Calu3 (cell line): ENCODE measurements around the gene TBC1D10B. TPM values are rescaled to one million over a fixed set of nuclear protein-coding genes. Genes with fewer than 3 reads are reported as not detected.

ENCODE experiments used
- BruUV-seq: library from RNA; stranded (reverse); fragments of 400-500 nt; replicated peaks from 2 replicates; lab custom pipeline; 2021; lab: Mats Ljungman, UMichigan
- CTCF ChIA-PET: fragments of 300-600 bp; sonication (Branson Sonifier 250); formaldehyde crosslinking; loops from one replicate; lab custom pipeline; 2022; ENCODE audit warnings: antibody characterized with exemption; lab: Charles Lee
- DNase-seq: peaks from one replicate; pipeline ENCODE4 v3.0.0; 2022
- H3K27ac Mint-ChIP-seq: one replicate; pipeline ENCODE4 v1.8.0; 2022; ENCODE audit warnings: mixed read lengths; ENCODE audit not compliant: unreplicated experiment
- H3K27me3 Mint-ChIP-seq: one replicate; pipeline ENCODE4 v1.8.0; 2022; ENCODE audit warnings: mixed read lengths; ENCODE audit not compliant: unreplicated experiment
- H3K36me3 Mint-ChIP-seq: one replicate; pipeline ENCODE4 v1.8.0; 2022; ENCODE audit warnings: mild to moderate bottlenecking, moderate library complexity, mixed read lengths; ENCODE audit not compliant: insufficient read depth, unreplicated experiment
- H3K4me1 Mint-ChIP-seq: one replicate; pipeline ENCODE4 v1.8.0; 2022; ENCODE audit warnings: mild to moderate bottlenecking, low read depth, mixed read lengths; ENCODE audit not compliant: unreplicated experiment
- H3K4me3 Mint-ChIP-seq: one replicate; pipeline ENCODE4 v1.8.0; 2022; ENCODE audit warnings: mild to moderate bottlenecking, low read depth, moderate library complexity, mixed read lengths; ENCODE audit not compliant: unreplicated experiment
- H3K9me3 Mint-ChIP-seq: one replicate; pipeline ENCODE4 v1.8.0; 2022; ENCODE audit warnings: low read depth, mixed read lengths; ENCODE audit not compliant: unreplicated experiment
- CTCF ChIP-seq: fragments of 200-600 bp; IDR thresholded peaks from one replicate; pipeline ENCODE4 v1.8.0; 2022; ENCODE audit warnings: antibody characterized with exemption; ENCODE audit not compliant: unreplicated experiment
- intact Hi-C: fragments of 100-400 bp; cut with micrococcal nuclease; formaldehyde crosslinking; loops from one replicate; pipeline ENCODE4 v1.10.0; 2022; ENCODE audit not compliant: unreplicated experiment
- total RNA-seq: library from RNA; stranded (reverse); gene quantifications from 2 replicates; pipeline ENCODE4 v1.2.3, GENCODE V29; 2022

Gene TBC1D10B
- total RNA-seq, 1 experiment from 2014 or later, result 66.4 TPM

- Mint-ChIP-seq H3K27me3 (no peaks in the 10 kb centered on the region), H3K4me1 (peaks cover 46% of the 10 kb centered on the region), H3K36me3 (peaks cover 70% of the 10 kb centered on the region), H3K9me3 (no peaks in the 10 kb centered on the region), H3K27ac (no peak overlapping the region), H3K4me3 (no peak overlapping the region)
- DNase-seq, result no peak
- intact Hi-C loops, result no loop called here
- no TSS peak for BruUV-seq
- CTCF ChIA-PET, result interaction anchor here (0.6 kb wide), 1 partner anchor 24 kb away, joined by 3 read pairs; no protein-coding TSS in a partner anchor
- TF ChIP-seq CTCF, result no peak
These were observed 11.1 kb downstream of the TBC1D10B start for GRCh38 chr16:30358990-30359870.

- no peaks in the 10 kb centered on the region for H3K9me3 Mint-ChIP-seq
- TF ChIP-seq CTCF, result no peak
- H3K27ac Mint-ChIP-seq, result no peak overlapping the region
- peaks cover 53% of the 10 kb centered on the region for H3K4me1 Mint-ChIP-seq
- no TSS peak for BruUV-seq
- no peak for DNase-seq
- intact Hi-C loops, result no loop called here
- H3K27me3 Mint-ChIP-seq, result no peaks in the 10 kb centered on the region
- CTCF ChIA-PET, result no interaction called here
- H3K36me3 Mint-ChIP-seq, result peaks cover 74% of the 10 kb centered on the region
- H3K4me3 Mint-ChIP-seq, result no peak overlapping the region
These were observed 11.7 kb downstream of the TBC1D10B start for GRCh38 chr16:30358577-30358936.

GRCh38 chr16:30357715-30358576 is 12.3 kb downstream of the TBC1D10B start:
- Mint-ChIP-seq H3K9me3 (no peaks in the 10 kb centered on the region), H3K4me1 (peaks cover 58% of the 10 kb centered on the region), H3K27ac (no peak overlapping the region), H3K4me3 (peak overlapping the region; percentile 6), H3K27me3 (no peaks in the 10 kb centered on the region), H3K36me3 (peaks cover 74% of the 10 kb centered on the region)
- TF ChIP-seq CTCF, result no peak
- intact Hi-C loops, result no loop called here
- no TSS peak for BruUV-seq
- CTCF ChIA-PET, result no interaction called here
- no peak for DNase-seq

- Mint-ChIP-seq H3K4me3 (peak overlapping the region; percentile 90), H3K27me3 (no peaks in the 10 kb centered on the region), H3K4me1 (peaks cover 58% of the 10 kb centered on the region), H3K36me3 (peaks cover 74% of the 10 kb centered on the region), H3K9me3 (no peaks in the 10 kb centered on the region), H3K27ac (peak overlapping the region; percentile 99)
- no peak for TF ChIP-seq CTCF
- no peak for DNase-seq
- BruUV-seq, result no TSS peak
- CTCF ChIA-PET, result interaction anchor here (0.6 to 0.8 kb wide), 2 partner anchors 13 to 419 kb away, joined by 3 to 5 read pairs; partner anchors contain the start of gene TBC1D10B
- intact Hi-C loops, result no loop called here
These were observed 13.1 kb downstream of the TBC1D10B start for GRCh38 chr16:30357085-30357714.
